LNCaP clone FGC (cell line): ENCODE measurements around the gene PRSS33.

Source experiments
- DNase-seq: peaks from one replicate; pipeline ENCODE4 v3.0.0-alpha.2; 2011; ENCODE audit warnings: low read depth
- H3K4me3 ChIP-seq: 2 replicates; pipeline ENCODE4 v1.5.1; 2011; ENCODE audit warnings: mild to moderate bottlenecking, low read depth, low read length, control low read depth
- TF ChIP-seq, protein P1 (sequence below): IDR thresholded peaks from 2 replicates; pipeline ENCODE4 v1.5.1; 2012; ENCODE audit warnings: mild to moderate bottlenecking; ENCODE audit not compliant: control insufficient read depth, insufficient read depth; ENCODE audit errors: extremely low read depth

The PRSS33 gene

DNA sequence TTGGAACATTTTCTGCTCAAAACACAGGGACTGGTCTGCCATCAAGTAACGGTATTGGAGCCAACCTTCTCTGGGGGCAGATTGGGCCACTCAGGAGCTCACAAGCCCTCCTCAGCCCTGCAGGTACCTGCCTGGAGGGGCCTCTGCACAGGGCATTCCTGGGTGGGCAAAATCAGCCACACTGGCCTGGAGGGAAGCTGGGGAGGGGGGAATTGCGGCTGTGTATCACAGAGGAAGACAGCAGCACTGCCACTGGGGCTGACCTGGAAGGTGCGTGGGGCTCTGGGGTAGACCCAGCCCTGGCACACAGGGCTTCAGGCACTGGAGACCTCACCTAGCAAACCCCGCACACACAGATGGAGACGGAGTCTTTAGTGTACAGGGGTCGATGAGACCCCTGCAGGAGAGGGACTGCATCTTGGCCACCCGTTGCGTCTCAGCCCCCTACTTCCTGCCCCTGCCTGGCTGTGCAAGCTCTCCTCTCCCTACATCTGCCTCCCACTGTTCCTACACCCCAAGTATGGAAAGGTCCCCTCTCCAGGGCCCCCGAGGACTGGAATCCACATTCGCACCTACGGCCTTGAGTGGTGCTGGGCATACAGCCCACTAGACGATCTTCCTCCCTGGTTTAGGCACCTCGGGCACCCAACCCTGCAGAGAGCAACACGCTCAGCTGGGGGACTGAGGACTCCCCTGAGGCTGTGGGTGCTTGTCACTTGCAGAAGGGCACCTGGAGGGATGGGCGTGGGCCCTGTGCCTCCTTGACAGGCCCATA is 42.1 kb downstream of the PRSS33 start:
- no peak overlapping the region for H3K4me3 ChIP-seq
- DNase-seq, result no peak
- TF ChIP-seq, protein P1, sequence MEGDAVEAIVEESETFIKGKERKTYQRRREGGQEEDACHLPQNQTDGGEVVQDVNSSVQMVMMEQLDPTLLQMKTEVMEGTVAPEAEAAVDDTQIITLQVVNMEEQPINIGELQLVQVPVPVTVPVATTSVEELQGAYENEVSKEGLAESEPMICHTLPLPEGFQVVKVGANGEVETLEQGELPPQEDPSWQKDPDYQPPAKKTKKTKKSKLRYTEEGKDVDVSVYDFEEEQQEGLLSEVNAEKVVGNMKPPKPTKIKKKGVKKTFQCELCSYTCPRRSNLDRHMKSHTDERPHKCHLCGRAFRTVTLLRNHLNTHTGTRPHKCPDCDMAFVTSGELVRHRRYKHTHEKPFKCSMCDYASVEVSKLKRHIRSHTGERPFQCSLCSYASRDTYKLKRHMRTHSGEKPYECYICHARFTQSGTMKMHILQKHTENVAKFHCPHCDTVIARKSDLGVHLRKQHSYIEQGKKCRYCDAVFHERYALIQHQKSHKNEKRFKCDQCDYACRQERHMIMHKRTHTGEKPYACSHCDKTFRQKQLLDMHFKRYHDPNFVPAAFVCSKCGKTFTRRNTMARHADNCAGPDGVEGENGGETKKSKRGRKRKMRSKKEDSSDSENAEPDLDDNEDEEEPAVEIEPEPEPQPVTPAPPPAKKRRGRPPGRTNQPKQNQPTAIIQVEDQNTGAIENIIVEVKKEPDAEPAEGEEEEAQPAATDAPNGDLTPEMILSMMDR, result no peak

- no peak for DNase-seq
- TF ChIP-seq, protein P1, result no peak
- no peak overlapping the region for H3K4me3 ChIP-seq
These were observed 42.6 kb downstream of the PRSS33 start for GRCh38 chr16:2744711-2745110.

DNA sequence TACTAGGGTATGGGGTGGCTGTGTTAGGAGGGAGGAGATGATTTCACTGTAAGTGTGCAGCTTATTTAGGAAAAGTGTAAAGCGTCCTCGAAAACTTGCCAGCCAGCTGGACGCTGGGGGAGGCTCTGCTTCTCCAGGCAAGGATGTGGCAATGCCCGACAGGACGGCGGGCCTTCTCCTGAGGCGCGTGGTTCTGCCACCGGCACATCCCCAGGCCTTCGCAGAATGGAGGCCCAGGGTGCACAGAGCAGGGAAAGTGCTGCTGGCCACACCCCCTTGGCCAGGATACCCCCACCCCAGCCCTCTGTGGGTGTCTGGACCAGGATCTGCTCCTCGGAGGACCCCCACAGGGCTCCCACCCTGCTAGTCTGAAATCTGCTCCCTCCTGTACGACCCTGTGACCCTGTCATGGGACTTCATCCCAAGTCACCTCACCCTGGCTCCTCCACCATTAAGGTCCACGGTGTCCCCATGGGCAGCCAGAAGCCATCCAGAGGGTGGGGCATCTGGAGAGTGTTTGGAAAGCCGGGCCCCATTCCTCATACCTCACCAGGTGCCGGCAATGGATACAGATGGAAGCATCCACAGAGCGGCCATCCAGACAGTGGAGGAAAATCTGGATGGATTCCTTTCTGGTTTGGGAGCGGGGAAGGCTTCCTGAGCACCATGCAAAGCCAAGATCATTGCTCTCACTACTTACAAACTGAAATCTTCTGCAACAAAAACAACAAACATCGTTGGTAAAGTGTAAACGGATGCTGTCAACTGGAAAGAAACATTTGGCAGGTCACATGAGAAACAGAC is 44.2 kb downstream of the PRSS33 start:
- DNase-seq, result no peak
- TF ChIP-seq, protein P1, result no peak
- no peak overlapping the region for H3K4me3 ChIP-seq

GRCh38 chr16:2742323-2743006 is 44.9 kb downstream of the PRSS33 start:
- DNase-seq, result no peak
- H3K4me3 ChIP-seq, result no peak overlapping the region
- TF ChIP-seq, protein P1, result no peak

- TF ChIP-seq, protein P1, result no peak
- DNase-seq, result no peak
- H3K4me3 ChIP-seq, result no peak overlapping the region
These were observed 46.2 kb downstream of the PRSS33 start for GRCh38 chr16:2741168-2741567.

DNA sequence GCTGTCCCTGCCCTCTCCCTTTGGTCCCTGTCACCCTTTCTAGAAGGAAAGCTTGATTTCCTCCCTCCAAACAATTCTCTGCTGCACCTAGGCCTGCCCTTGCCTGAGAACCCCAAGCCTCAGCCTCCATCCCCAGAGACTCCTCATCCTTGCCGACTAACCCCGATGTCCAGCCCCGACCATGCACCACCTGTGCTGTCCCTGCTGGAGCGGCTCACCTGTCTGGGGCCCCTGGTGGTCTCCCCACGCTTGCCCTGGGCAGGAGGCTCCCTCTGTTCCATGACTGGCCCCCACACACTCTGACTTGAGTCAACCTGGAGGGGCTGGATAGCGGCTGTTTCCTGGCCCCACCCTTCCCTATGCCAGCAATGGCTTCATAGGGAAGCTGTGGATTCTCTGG is 46.9 kb downstream of the PRSS33 start:
- no peak for DNase-seq
- TF ChIP-seq, protein P1, result no peak

More for the DNA sequence above, 46.9 kb downstream of the PRSS33 start:
- no peak overlapping the region for H3K4me3 ChIP-seq
